Breast epithelium (tissue), 3 donors: ENCODE results near the gene GABARAP.

Experiments used
- CTCF ChIP-seq, 3 donors: fragments of 450-650 bp; IDR thresholded peaks; one replicate each; pipeline ENCODE4 v1.5.1; 2016 to 2017; ENCODE audit warnings: antibody characterized with exemption in 3 of 3, mild to moderate bottlenecking in 3 of 3, moderate library complexity in 3 of 3
- POLR2A ChIP-seq: fragments of 450-650 bp; IDR thresholded peaks from one replicate; pipeline ENCODE4 v1.6.1; 2016; ENCODE audit warnings: antibody characterized with exemption, mild to moderate bottlenecking, moderate library complexity
- POLR2AphosphoS5 ChIP-seq, 3 donors: sonication (generic); formaldehyde crosslinking; IDR thresholded peaks; one replicate each; pipeline ENCODE4 v1.6.1; 2017; ENCODE audit warnings: antibody characterized with exemption in 3 of 3

GRCh38 chr17:7263801-7264078 lies 21.5 kb upstream of the GABARAP start:
- TF ChIP-seq POLR2A (no peak), CTCF (IDR thresholded peaks at IDR 0.05) (no peak), POLR2AphosphoS5 (IDR thresholded peaks at IDR 0.05) (no peak)
